GM12872 (cell line): ENCODE measurements around the gene EYS.

Experiments used
- CTCF ChIP-seq: IDR thresholded peaks from 3 replicates; pipeline ENCODE4 v1.5.1; 2011; ENCODE audit warnings: low read depth, mild to moderate bottlenecking, low read length, moderate library complexity; ENCODE audit not compliant: insufficient read depth

EYS gene

GRCh38 chr6:63673692-63674091, 2033.3 kb downstream of the EYS start:
- no peak for TF ChIP-seq CTCF

- TF ChIP-seq CTCF, result no peak
These were observed 2034.4 kb downstream of the EYS start for GRCh38 chr6:63672582-63673129.

GRCh38 chr6:63671098-63671754, 2035.8 kb downstream of the EYS start:
- TF ChIP-seq CTCF, result no peak
